IPS DF 19.7 (cell line): ENCODE data around the gene ATG7.

ENCODE experiments used
- DNase-seq: peaks from one replicate; pipeline ENCODE4 v3.0.0-alpha.2; 2013; ENCODE audit warnings: low read depth, low spot score

ATG7 gene

GRCh38 chr3:11290743-11291680 lies 18.8 kb downstream of the ATG7 start:
- no peak for DNase-seq

DNA sequence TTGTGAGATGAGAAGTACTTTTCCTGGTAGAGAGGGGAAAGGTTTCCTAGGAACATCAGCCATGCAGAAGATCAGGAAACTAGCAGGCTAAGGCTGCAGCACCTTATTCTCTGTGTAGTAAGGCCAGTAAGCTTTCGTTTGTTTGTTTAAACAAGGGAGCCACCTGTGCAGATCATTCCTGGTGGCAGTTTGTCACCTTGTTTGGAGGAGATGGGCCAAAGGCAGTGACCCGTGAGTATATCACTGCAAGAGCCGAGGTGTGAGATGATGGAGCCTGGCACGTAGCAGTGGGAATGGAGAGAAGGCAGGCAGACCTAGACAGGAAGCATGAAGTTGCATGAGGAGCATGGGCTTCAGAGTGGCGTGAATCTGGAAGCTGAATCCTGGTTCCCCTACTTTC lies 19.6 kb downstream of the ATG7 start:
- no peak for DNase-seq

- no peak for DNase-seq
Measured at GRCh38 chr3:11297126-11297525, 24.9 kb downstream of the ATG7 start.

- no peak for DNase-seq
Measured at GRCh38 chr3:11300970-11301369, 28.8 kb downstream of the ATG7 start.

DNA sequence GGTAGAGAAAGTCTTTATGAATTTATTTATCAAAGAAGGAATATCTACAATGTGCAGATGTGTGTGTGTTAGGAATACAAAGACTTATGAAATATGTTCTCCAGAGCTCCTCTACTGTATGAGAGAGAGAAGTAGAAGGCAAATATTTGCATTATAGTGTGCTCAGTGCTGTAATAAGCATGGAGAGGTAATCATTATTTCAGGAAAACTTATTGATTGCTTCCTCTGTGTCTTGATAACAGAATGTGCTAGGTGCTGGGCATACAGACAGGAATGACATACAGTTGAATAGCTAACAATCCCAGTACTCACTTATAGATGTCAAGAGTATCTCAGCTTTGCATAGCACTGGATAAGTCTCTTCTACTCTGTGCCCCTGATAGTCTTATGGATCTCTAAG lies 30.2 kb downstream of the ATG7 start:
- no peak for DNase-seq

DNA sequence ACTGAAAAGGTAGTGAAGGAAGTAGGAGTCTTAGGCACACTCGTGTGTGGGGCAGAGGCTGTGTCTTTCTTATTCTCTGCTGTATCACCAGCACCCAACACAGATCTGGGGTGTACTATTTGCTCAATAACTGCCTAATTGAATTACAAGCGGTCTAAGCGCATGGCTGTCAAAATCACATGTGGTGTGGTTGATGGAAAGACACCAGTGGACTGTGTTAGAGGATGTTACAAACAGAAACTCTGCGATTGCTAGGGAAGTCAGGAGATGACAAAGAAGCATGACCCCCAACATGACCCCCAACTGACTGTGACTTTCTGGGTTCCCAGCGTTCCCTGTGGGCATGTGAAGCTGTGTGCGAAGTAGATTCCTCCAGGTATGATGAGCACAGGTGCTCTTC lies 32.0 kb downstream of the ATG7 start:
- DNase-seq, result no peak

- DNase-seq, result no peak
Measured at GRCh38 chr3:11305509-11305908, 33.3 kb downstream of the ATG7 start.

GRCh38 chr3:11306817-11307589 lies 34.8 kb downstream of the ATG7 start:
- no peak for DNase-seq

DNA sequence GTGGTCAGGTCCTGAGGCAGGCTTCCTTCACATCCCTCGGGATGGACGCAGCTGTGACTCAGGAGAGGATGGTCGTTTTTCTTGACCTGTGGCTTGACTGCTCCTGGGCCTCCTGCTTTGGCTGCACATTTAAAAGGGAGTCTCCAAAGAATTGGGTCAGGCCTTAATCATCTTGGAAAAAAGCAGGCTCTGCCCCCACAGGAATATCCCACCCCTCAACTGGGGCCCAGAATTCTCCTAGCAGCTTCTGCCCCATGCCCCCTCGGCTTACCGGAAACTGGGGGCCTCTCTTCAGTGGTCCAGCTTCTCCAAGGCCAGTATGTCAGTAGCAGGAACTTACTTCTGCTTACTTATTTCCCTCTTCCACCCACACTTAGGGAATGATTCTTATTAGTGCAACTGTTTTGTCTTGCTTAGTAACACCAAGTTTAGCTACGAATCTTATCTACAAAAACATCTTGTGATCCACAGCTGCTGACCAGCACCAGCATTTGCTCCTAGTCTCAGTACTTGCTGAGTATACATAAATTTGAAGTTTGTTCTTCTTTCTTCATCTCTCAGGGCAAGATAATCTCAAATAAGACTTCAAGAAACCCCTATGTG lies 35.7 kb downstream of the ATG7 start:
- no peak for DNase-seq

DNA sequence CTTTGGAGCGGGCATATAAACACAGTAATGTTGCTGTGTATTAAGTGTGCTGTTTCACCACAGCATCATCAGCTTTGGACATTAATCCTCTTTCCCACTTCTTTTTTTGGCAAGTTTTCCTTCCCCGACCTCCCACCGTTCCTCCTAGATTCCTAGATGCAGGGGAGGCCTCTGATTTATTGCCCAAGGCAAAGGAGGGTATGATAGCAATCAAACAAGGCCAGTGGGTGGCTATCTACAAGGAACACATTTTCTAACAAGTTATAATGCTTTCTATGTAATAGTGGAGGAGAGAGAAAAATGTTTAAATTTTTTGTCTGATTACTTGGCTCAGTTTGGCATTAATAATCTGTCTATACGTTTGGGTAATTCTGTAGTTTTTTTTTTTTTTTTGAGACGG lies 38.1 kb downstream of the ATG7 start:
- DNase-seq, result no peak

- no peak for DNase-seq
Measured at GRCh38 chr3:11312166-11312565, 40.0 kb downstream of the ATG7 start.

GRCh38 chr3:11317300-11317699 lies 45.1 kb downstream of the ATG7 start:
- no peak for DNase-seq

GRCh38 chr3:11322931-11323330 lies 50.7 kb downstream of the ATG7 start:
- no peak for DNase-seq

- DNase-seq, result no peak
Measured at GRCh38 chr3:11323813-11324212, 51.6 kb downstream of the ATG7 start.

DNA sequence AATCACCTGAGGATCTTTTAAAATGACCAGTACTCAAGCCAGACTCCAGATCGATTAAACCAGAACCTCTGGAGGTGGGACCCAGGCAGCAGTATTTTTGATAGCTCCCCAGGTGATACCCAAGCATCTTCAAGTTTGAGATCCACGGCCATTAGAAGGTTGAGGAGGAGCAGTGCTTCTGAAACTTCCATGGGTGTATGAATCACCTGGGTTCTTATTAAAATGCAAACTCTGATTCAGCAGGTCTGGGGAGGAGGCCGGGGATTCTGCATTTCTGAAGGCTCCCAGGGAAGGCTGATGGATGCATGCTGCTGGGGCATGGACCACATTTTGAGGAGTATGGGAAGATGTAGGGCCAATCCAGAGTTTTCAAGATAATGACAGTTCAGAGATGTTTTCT lies 55.4 kb downstream of the ATG7 start:
- DNase-seq, result no peak

- DNase-seq, result no peak
Measured at GRCh38 chr3:11328196-11328945, 56.2 kb downstream of the ATG7 start.

GRCh38 chr3:11329777-11330176 lies 57.6 kb downstream of the ATG7 start:
- DNase-seq, result no peak

- no peak for DNase-seq
Measured at GRCh38 chr3:11331101-11331500, 58.9 kb downstream of the ATG7 start.

DNA sequence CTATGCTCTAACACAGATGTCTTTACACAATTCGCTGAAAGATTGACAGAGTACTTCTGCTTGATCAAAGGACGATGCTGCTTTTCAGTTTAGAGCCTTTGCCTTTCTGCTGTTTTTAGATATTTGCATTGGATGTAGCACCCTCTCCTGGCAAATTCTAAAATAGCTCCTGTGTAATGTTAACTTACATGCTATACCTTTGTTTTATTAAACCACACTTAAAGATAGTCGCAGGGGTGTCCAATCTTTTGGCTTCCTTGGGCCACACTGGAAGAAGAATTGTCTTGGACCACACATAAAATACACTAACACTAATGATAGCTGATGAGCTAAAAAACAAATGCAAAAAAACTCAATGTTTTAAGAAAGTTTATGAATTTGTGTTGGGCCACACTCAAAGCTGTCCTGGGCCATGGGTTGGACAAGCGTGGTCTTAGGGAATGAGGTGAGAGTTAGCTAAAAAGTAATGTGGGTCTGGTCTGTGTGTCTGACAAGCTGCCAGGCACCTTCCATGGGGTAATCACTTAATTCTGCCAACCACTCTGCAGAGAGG lies 62.9 kb downstream of the ATG7 start:
- DNase-seq, result no peak

GRCh38 chr3:11339541-11339940 lies 67.3 kb downstream of the ATG7 start:
- DNase-seq, result no peak

DNA sequence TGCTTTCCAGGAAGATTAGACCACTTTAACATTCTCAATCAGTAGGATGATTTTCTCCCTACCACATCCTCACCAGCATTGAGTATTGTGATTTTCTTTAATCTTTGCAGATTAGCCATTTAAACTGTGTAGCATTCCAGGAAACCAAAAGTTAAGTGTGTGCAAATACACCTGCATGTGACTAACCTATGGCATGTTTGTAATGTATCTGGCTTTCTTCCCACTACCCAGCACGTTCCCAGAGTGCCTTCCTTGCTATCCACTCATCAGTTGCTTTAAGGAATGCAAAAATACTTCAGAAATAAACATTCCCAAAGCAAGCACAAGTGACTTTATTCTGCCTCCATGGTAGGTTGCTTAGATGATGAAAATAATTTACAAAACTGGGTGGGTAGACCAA lies 74.2 kb downstream of the ATG7 start:
- DNase-seq, result no peak
